H1 (cell line): Measurements from ENCODE around the gene MAK.

ENCODE experiments used
- CEBPB ChIP-seq: IDR thresholded peaks from 2 replicates; pipeline ENCODE4 v1.6.1; 2012; ENCODE audit warnings: low read depth, low read length
- EGR1 ChIP-seq: IDR thresholded peaks from 2 replicates; pipeline ENCODE4 v1.6.1; 2011; ENCODE audit warnings: low read depth, low read length, borderline replicate concordance
- EZH2 ChIP-seq: fragments of 200-600 bp; sonication (generic); IDR thresholded peaks from 2 replicates; pipeline ENCODE4 v1.7.1; 2012; ENCODE audit warnings: low read depth, mild to moderate bottlenecking, moderate library complexity, low read length, inconsistent platforms; ENCODE audit not compliant: severe bottlenecking
- JUN ChIP-seq: IDR thresholded peaks from 2 replicates; pipeline ENCODE4 v1.6.1; 2011; ENCODE audit warnings: low read depth, mild to moderate bottlenecking, improper control_type of control experiment, low read length
- POLR2A ChIP-seq, 2 experiments: IDR thresholded peaks; 1 replicate in 1 of 2; 2 replicates in 1 of 2; pipeline ENCODE4 v1.6.1; 2011; ENCODE audit warnings: low read depth in 2 of 2, low read length in 2 of 2, mild to moderate bottlenecking in 2 of 2; ENCODE audit errors: control extremely low read depth in 1 of 2
- POLR2AphosphoS5 ChIP-seq: IDR thresholded peaks from 2 replicates; pipeline ENCODE4 v1.6.1; 2011; ENCODE audit warnings: low read depth, low read length
- RAD21 ChIP-seq, 2 experiments: IDR thresholded peaks in 1 of 2; conservative IDR thresholded peaks in 1 of 2; 2 replicates each; pipeline ENCODE4 v1.6.1; 2011; ENCODE audit warnings: low read depth in 2 of 2, low read length in 2 of 2, improper control_type of control experiment in 1 of 2, inconsistent platforms in 1 of 2, mild to moderate bottlenecking in 1 of 2, moderate library complexity in 1 of 2
- SIN3A ChIP-seq, 2 experiments: IDR thresholded peaks in 1 of 2; conservative IDR thresholded peaks in 1 of 2; 2 replicates each; pipeline ENCODE4 v1.6.1; 2011 to 2012; ENCODE audit warnings: low read length in 2 of 2, improper control_type of control experiment in 1 of 2, low read depth in 1 of 2, mild to moderate bottlenecking in 1 of 2
- SP1 ChIP-seq: IDR thresholded peaks from 2 replicates; pipeline ENCODE4 v1.6.1; 2011; ENCODE audit warnings: low read depth, low read length
- SRF ChIP-seq: IDR thresholded peaks from 2 replicates; pipeline ENCODE4 v1.6.1; 2011; ENCODE audit warnings: mild to moderate bottlenecking, low read depth, low read length, moderate library complexity
- YY1 ChIP-seq: IDR thresholded peaks from 2 replicates; pipeline ENCODE4 v1.6.1; 2011; ENCODE audit warnings: low read depth, mild to moderate bottlenecking, low read length
- TF ChIP-seq, protein P1 (sequence below), 3 experiments: IDR thresholded peaks; 1 replicate in 2 of 3; 2 replicates in 1 of 3; pipeline versions ENCODE4 v1.5.1 to v1.6.1; 2011; ENCODE audit warnings: low read length in 3 of 3, mild to moderate bottlenecking in 3 of 3, inconsistent platforms in 2 of 3, low read depth in 1 of 3, moderate library complexity in 1 of 3; ENCODE audit not compliant: insufficient read depth in 1 of 3; ENCODE audit errors: control extremely low read depth in 1 of 3

DNA sequence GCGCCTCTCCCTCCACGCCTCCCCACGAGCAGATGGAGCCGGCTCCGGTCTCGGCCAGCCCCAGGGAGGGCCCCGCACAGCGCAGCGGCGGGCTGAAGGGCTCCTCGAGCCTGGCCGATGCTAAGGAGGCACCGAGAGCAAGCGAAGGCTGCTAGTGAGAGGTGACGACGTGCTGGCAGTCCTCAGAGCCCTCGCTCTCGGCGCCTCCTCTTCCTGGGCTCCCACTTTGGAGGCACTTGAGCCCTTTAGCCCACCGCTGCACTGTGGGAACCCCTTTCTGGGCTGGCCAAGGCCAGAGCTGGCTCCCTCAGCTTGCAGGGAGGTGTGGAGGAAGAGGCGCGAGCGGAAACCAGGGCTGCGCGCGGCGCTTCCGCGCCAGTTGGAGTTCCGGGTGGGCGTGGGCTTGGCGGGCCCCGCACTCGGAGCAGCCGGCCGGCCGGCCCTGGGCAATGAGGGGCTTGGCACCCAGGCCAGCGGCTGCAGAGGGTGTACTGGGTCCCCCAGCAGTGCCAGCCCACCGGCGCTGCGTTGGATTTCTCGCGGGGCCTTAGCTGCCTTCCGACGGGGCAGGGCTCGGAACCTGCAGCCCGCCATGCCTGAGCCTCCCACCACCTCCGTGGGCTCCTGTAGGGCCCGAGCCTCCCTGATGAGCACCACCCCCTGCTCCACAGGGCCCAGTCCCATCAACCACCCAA is 117.9 kb downstream of the MAK start:
- TF ChIP-seq SIN3A (conservative IDR thresholded peaks at IDR 0.05 in 1 of 2, IDR thresholded peaks at IDR 0.05 in 1 of 2; ENCODE audit: low read depth in 1 of 2, low read length in 2 of 2), result no peak
- no peak for TF ChIP-seq POLR2A (IDR thresholded peaks at IDR 0.05; ENCODE audit: control extremely low read depth in 1 of 2, low read depth in 2 of 2, low read length in 2 of 2)
- no peak for TF ChIP-seq YY1
- TF ChIP-seq EZH2, result no peak
- no peak for TF ChIP-seq CEBPB
- no peak for TF ChIP-seq POLR2AphosphoS5
- TF ChIP-seq EGR1, result no peak
- TF ChIP-seq, protein P1, sequence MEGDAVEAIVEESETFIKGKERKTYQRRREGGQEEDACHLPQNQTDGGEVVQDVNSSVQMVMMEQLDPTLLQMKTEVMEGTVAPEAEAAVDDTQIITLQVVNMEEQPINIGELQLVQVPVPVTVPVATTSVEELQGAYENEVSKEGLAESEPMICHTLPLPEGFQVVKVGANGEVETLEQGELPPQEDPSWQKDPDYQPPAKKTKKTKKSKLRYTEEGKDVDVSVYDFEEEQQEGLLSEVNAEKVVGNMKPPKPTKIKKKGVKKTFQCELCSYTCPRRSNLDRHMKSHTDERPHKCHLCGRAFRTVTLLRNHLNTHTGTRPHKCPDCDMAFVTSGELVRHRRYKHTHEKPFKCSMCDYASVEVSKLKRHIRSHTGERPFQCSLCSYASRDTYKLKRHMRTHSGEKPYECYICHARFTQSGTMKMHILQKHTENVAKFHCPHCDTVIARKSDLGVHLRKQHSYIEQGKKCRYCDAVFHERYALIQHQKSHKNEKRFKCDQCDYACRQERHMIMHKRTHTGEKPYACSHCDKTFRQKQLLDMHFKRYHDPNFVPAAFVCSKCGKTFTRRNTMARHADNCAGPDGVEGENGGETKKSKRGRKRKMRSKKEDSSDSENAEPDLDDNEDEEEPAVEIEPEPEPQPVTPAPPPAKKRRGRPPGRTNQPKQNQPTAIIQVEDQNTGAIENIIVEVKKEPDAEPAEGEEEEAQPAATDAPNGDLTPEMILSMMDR (IDR thresholded peaks at IDR 0.05; ENCODE audit: control extremely low read depth in 1 of 3, insufficient read depth in 1 of 3, low read depth in 1 of 3, low read length in 3 of 3), result no peak
- TF ChIP-seq RAD21 (IDR thresholded peaks at IDR 0.05 in 1 of 2, conservative IDR thresholded peaks at IDR 0.05 in 1 of 2; ENCODE audit: low read depth in 2 of 2, low read length in 2 of 2), result no peak
- no peak for TF ChIP-seq JUN
- TF ChIP-seq SRF, result no peak
- TF ChIP-seq SP1, result no peak
